Natural killer cell treated with Interleukin-12 subunit alpha and Interleukin-12 subunit beta and Interleukin-15 and Interleukin-18, amount 100 ng/mL, for 72 hours (primary cell): ENCODE results near the gene GJB3. TPM values are rescaled to one million over a fixed set of nuclear protein-coding genes. Genes with fewer than 3 reads are reported as not detected.
"Not testable (repeated sequence)": the region's sequence is repeated elsewhere in the genome, so short reads cannot be mapped to it uniquely, and the experiment has no call there.

ENCODE experiments used
- ATAC-seq, 2 donors: fragments of 150-1000 bp; cut with Tn5 transposase in 1 of 2; sonication (Bioruptor Pico), chemical (Tn5 transposase) in 1 of 2; 2 replicates each; pipeline ENCODE4 v1.10.0; 2021
- DNase-seq: peaks from one replicate; pipeline ENCODE4 v3.0.0; 2022; ENCODE audit warnings: low spot score
- H3K27ac Mint-ChIP-seq, 2 donors: 1 replicate in 1 of 2; 2 replicates in 1 of 2; pipeline ENCODE4 v1.8.0; 2022; ENCODE audit warnings: mixed read lengths in 2 of 2, mild to moderate bottlenecking in 1 of 2, moderate library complexity in 1 of 2
- H3K27me3 Mint-ChIP-seq, 2 donors: 1 replicate in 1 of 2; 2 replicates in 1 of 2; pipeline ENCODE4 v1.8.0; 2022; ENCODE audit warnings: mixed read lengths in 2 of 2
- H3K36me3 Mint-ChIP-seq: one replicate; pipeline ENCODE4 v1.8.0; 2022; ENCODE audit warnings: mixed read lengths
- H3K4me1 Mint-ChIP-seq, 2 donors: 1 replicate in 1 of 2; 2 replicates in 1 of 2; pipeline ENCODE4 v1.8.0; 2022; ENCODE audit warnings: low read depth in 2 of 2, mixed read lengths in 2 of 2, mild to moderate bottlenecking in 1 of 2
- H3K4me3 Mint-ChIP-seq: one replicate; pipeline ENCODE4 v1.8.0; 2022; ENCODE audit warnings: mixed read lengths
- H3K9me3 Mint-ChIP-seq: 2 replicates; pipeline ENCODE4 v1.8.0; 2022; ENCODE audit warnings: mixed read lengths
- total RNA-seq, 2 donors: library from RNA; stranded (reverse); gene quantifications; one replicate each; pipeline ENCODE4 v1.2.3, GENCODE V29; 2022

The GJB3 gene
- total RNA-seq, 2 donors from 2014 or later = not detected

DNA sequence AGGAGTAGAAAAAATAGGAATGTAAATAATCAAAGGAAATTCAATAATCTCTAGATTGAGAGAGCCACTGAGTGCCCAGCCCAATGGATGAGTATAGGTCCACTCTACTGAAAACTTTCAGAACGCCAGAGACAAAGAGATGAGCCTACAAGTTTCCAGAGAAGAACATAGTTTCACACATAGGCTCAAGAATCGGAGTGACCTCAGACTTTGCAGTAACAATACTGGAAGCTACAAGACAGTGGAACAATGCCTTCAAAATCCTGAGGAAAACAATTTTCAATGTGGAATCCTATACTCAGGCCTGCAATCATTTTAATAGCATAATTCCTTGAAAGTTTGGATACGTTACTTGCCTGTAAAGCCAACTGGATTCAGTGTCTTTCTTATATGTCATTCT lies 22.8 kb downstream of the GJB3 start:
- H3K27me3 Mint-ChIP-seq = no peaks in the 10 kb centered on the region
- DNase-seq (no peak), ATAC-seq (no peak)
- H3K4me1 Mint-ChIP-seq = peaks cover 10 to 12% of the 10 kb centered on the region in 2 donors
- peaks cover 6% of the 10 kb centered on the region for H3K36me3 Mint-ChIP-seq
- no peak overlapping the region for H3K27ac Mint-ChIP-seq
- H3K4me3 Mint-ChIP-seq = no peak overlapping the region
- H3K9me3 Mint-ChIP-seq = no peaks in the 10 kb centered on the region

DNA sequence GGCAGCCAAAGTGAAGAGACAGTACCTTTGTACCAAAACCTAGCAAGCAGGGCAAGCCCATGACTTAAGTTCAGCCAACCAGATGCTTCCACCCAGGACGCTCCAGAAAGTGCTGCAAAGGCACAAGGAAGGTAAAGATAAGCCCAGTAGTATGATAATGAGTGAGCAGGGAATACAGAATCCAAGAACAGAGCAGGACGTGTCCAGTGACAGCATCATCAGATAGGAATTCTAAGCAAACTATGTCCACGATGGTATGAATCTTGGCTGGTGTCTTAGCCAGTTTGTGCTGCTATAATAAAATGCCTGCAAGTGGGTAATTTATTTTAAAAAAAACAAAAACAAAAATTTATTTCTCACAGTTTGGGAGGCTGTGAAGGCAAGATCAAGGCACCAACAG lies 25.4 kb downstream of the GJB3 start:
- Mint-ChIP-seq H3K4me1 (no peaks in the 10 kb centered on the region), H3K27me3 (no peaks in the 10 kb centered on the region), H3K9me3 (peaks cover 4% of the 10 kb centered on the region), H3K27ac (no peak overlapping the region), H3K36me3 (peaks cover 10% of the 10 kb centered on the region), H3K4me3 (no peak overlapping the region)
- no peak for DNase-seq
- ATAC-seq = no peak

DNA sequence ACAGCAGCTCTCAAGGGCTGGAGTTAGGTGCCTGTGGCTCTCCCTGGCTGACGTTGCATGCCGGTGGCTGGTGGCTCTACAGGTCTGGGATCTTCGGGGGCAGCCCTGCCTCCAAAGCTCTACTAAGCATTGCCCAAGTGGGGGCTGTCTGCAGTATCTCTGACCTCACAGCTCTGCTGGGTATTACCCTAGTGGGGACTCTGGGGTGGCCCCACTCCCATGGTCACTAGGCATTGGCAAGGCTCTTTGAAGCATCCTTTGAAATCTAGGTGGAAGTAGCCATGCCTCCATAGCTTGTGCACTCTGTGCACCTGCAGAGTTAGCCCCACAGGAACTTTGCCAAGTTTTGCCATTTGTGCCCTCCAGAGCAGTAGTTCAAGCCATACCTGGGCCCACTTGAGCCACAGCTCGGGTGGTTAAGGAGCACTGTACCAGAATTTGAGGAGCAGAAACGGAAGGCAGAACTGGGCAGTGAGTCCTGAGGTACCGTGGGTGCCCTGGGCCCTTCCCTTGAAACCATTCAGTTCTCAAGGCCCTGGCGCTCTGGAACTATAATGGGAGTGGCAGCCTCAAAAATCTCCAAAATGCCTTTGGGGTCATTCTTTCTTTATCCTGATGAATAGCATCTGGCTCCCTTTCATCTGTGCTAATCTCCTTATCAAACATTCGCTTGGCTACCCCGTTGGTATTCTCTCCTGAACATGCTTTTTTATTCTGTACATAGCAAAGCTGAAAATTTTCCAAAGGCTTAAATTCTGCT lies 27.2 kb downstream of the GJB3 start:
- no peaks in the 10 kb centered on the region for H3K27me3 Mint-ChIP-seq
- H3K36me3 Mint-ChIP-seq = peaks cover 9% of the 10 kb centered on the region
- no peak for DNase-seq
- no peak for ATAC-seq
- no peak overlapping the region for H3K4me3 Mint-ChIP-seq
- no peaks in the 10 kb centered on the region for H3K4me1 Mint-ChIP-seq
- no peak overlapping the region for H3K27ac Mint-ChIP-seq
- peaks cover 4% of the 10 kb centered on the region for H3K9me3 Mint-ChIP-seq

- not testable (repeated sequence) for H3K36me3 Mint-ChIP-seq, H3K27me3 Mint-ChIP-seq, DNase-seq, H3K4me3 Mint-ChIP-seq, H3K9me3 Mint-ChIP-seq, H3K27ac Mint-ChIP-seq, H3K4me1 Mint-ChIP-seq, ATAC-seq
Observed at GRCh38 chr1:34810781-34811180, 29.8 kb downstream of the GJB3 start.

- H3K27me3 Mint-ChIP-seq = peaks cover 0 to 6% of the 10 kb centered on the region in 2 donors
- H3K4me3 Mint-ChIP-seq = no peak overlapping the region
Observed at GRCh38 chr1:34816332-34816731, 35.3 kb downstream of the GJB3 start.

DNA sequence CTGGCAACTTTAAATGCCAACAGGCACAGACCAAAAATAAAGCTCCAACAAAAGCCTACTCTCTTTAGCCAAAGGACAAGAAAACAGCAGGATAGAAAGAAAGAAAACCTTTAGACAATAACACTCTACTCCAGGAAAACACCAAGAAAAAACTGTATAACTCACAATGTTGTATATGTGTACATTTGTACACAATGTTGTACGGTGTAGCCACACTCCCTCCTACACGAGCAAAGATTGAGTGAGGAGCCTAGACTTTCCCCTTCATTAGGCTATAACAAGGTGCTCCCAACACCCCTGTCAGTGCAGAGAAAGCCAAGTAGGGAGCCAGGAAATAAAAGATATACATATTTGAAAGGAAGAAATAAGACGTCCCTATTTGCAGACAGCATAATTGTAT lies 35.8 kb downstream of the GJB3 start:
- no peak for DNase-seq
- peaks cover 0 to 6% of the 10 kb centered on the region in 2 donors for H3K27me3 Mint-ChIP-seq
- ATAC-seq = no peak

More at GRCh38 chr1:34816332-34816731, 35.3 kb downstream of the GJB3 start:
- Mint-ChIP-seq H3K27ac (no peak overlapping the region), H3K9me3 (no peaks in the 10 kb centered on the region), H3K4me1 (no peaks in the 10 kb centered on the region), H3K36me3 (no peaks in the 10 kb centered on the region)
- DNase-seq (no peak), ATAC-seq (no peak)

GRCh38 chr1:34818862-34819261 lies 37.8 kb downstream of the GJB3 start:
- not testable (repeated sequence) for H3K4me1 Mint-ChIP-seq, H3K4me3 Mint-ChIP-seq, H3K27me3 Mint-ChIP-seq, H3K27ac Mint-ChIP-seq, H3K9me3 Mint-ChIP-seq, H3K36me3 Mint-ChIP-seq, ATAC-seq, DNase-seq

More for the DNA sequence above, 35.8 kb downstream of the GJB3 start:
- H3K4me1 Mint-ChIP-seq = no peaks in the 10 kb centered on the region
- no peaks in the 10 kb centered on the region for H3K9me3 Mint-ChIP-seq
- no peaks in the 10 kb centered on the region for H3K36me3 Mint-ChIP-seq
- H3K27ac Mint-ChIP-seq = no peak overlapping the region
- H3K4me3 Mint-ChIP-seq = no peak overlapping the region

GRCh38 chr1:34822202-34822601 lies 41.2 kb downstream of the GJB3 start:
- no peaks in the 10 kb centered on the region for H3K27me3 Mint-ChIP-seq
- H3K4me1 Mint-ChIP-seq = peaks cover 0 to 3% of the 10 kb centered on the region in 2 donors
- H3K27ac Mint-ChIP-seq = no peak overlapping the region

DNA sequence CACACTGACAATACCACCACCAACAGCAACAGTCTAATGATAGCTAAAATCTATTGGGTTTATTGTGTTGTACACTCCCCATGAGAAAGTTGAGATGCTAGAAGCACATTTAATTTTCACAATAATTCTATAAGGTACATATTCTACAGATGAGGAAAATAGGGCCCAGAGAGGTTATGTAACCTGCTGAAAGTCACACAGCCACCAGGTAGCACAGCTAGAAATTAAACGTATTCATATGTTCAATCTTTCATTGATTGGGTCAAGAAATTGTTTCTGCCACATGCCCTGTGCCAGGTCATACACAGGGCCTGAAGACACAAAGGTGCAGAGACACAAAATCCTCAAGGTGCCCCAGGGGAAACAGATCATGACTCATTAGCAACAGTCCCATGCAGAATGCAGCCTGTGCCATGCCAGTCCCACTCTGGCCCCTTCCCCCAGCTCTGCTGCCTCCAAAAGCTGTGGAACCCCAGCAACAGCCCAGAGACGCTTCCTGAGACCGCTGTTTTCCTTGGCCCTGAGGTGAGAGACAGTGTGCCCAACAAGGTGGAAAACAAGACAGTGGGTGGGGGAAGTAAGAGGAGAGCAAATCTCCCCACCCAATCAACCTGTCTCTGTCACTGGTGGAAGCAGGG lies 43.9 kb downstream of the GJB3 start:
- Mint-ChIP-seq H3K27ac (peak overlapping the region in 1 of 2 donors; percentile 0), H3K9me3 (no peaks in the 10 kb centered on the region), H3K36me3 (no peaks in the 10 kb centered on the region), H3K4me1 (peaks cover 0 to 3% of the 10 kb centered on the region in 2 donors), H3K4me3 (no peak overlapping the region), H3K27me3 (no peaks in the 10 kb centered on the region)
- no peak for ATAC-seq
- DNase-seq = no peak

More at GRCh38 chr1:34822202-34822601, 41.2 kb downstream of the GJB3 start:
- Mint-ChIP-seq H3K9me3 (no peaks in the 10 kb centered on the region), H3K4me3 (no peak overlapping the region), H3K36me3 (no peaks in the 10 kb centered on the region)
- ATAC-seq = no peak
- no peak for DNase-seq

- Mint-ChIP-seq H3K4me1 (peaks cover 0 to 3% of the 10 kb centered on the region in 2 donors), H3K27me3 (no peaks in the 10 kb centered on the region), H3K36me3 (no peaks in the 10 kb centered on the region), H3K27ac (no peak overlapping the region), H3K9me3 (no peaks in the 10 kb centered on the region), H3K4me3 (no peak overlapping the region)
- ATAC-seq (no peak), DNase-seq (no peak)
Observed at GRCh38 chr1:34825455-34826091, 44.6 kb downstream of the GJB3 start.

GRCh38 chr1:34827341-34827941 lies 46.4 kb downstream of the GJB3 start:
- no peaks in the 10 kb centered on the region for H3K27me3 Mint-ChIP-seq
- H3K36me3 Mint-ChIP-seq = no peaks in the 10 kb centered on the region
- no peaks in the 10 kb centered on the region for H3K9me3 Mint-ChIP-seq
- no peak overlapping the region for H3K27ac Mint-ChIP-seq
- DNase-seq = no peak
- no peak overlapping the region for H3K4me3 Mint-ChIP-seq
- ATAC-seq = no peak
- H3K4me1 Mint-ChIP-seq = peaks cover 0 to 3% of the 10 kb centered on the region in 2 donors

DNA sequence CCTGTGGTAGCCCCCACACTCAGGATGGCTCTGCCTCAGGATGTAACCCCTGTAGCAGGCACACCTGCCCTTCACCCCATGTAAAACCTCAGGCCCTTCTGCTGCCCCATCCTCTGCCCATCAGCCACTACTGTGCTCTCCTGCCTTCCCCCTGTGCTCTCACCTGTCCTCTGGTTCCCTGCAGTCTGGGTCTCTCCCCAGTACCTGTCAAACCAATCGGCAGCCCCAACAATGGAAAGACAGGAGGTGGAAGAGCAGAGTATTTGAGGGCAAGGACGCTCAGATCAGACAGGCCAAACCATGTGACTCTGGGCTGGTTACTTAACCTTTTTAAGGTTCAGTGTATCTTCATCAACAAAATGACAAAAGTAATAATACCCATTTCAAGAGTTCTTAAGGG lies 47.6 kb downstream of the GJB3 start:
- no peak for ATAC-seq
- H3K27me3 Mint-ChIP-seq = no peaks in the 10 kb centered on the region

DNA sequence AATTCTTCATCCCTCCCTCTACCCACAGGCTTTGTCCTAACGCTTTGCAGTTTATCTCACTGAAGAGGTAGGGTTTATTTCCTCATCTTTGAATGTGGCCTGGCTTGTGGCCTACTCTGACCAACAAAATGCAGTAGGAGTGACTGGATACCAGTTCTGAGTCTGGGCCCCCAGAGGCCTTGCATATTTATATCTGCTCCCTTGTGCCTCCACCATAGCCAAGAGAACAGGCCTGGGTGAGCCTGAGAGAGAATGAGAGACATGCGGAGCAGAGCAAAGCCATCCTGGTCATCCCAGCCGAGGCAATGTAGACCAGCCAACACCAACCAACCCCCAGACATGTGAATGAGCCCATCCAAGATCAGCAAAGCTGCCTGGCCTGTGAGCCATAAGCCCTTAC lies 48.2 kb downstream of the GJB3 start:
- no peak for DNase-seq
- no peaks in the 10 kb centered on the region for H3K4me1 Mint-ChIP-seq
- no peak for ATAC-seq
- H3K36me3 Mint-ChIP-seq = no peaks in the 10 kb centered on the region
- H3K9me3 Mint-ChIP-seq = no peaks in the 10 kb centered on the region
- H3K4me3 Mint-ChIP-seq = no peak overlapping the region
- no peaks in the 10 kb centered on the region for H3K27me3 Mint-ChIP-seq
- no peak overlapping the region for H3K27ac Mint-ChIP-seq

More for the DNA sequence above, 47.6 kb downstream of the GJB3 start:
- Mint-ChIP-seq H3K36me3 (no peaks in the 10 kb centered on the region), H3K4me1 (peaks cover 0 to 3% of the 10 kb centered on the region in 2 donors), H3K4me3 (no peak overlapping the region), H3K9me3 (no peaks in the 10 kb centered on the region), H3K27ac (no peak overlapping the region)
- DNase-seq = no peak
